ENCODE results near the gene ECD.
A peak's percentile ranks its signal among the peaks of the same experiment; 100 is the strongest.

ECD gene

DNA sequence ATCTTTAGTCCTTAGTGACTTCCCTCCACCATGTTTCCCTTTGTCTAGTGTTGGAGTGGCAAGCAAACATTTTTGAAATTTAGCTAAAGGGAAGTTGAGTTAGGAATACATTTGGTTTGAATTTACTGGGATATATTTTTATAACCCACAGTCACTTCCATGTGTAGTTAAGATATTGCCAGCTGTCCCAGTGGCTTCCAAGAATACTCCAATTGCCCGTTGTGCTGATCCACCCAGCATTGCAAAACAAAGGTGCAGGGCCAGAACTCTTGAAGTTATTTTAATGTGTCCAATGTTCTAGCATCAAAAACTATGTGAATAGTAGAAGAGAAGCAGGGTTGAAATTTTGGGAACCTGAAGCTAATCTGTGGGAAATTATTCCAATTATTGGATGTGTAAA is 68.7 kb downstream of the ECD start:
- Histone ChIP-seq H3K9ac (ENCODE audit: low read depth, low read length) (no peak overlapping the region), H3K4me1 (ENCODE audit: insufficient read depth, low read length) (peaks cover 8% of the 10 kb centered on the region; the same call in 1 of the 2 replicates), H3K9me3 (ENCODE audit: control insufficient read depth, insufficient read depth, low read length) (no peaks in the 10 kb centered on the region), H3K36me3 (ENCODE audit: insufficient read depth, low read length) (no peaks in the 10 kb centered on the region)

DNA sequence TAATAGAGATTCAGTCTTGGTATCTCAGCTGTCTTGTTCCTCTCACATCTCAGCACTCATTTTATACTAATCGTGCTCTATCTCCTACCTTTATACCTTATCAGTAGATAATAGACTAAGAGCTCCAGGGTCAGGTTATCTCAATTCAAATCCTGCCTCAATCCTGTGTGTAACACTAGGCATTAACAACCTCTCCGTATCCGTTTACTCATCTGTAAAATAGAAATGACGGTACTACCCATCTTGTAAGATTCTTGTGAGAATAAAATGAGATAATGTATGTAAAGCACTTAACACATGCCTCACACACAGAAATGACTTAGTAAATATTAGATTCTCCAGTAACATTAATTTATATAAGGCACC is 70.5 kb downstream of the ECD start:
- no peaks in the 10 kb centered on the region for H3K9me3 ChIP-seq (ENCODE audit: control insufficient read depth, insufficient read depth, low read length)
- peak overlapping the region; percentile 100 for H3K9ac ChIP-seq (ENCODE audit: low read depth, low read length)
- H3K4me1 ChIP-seq (ENCODE audit: insufficient read depth, low read length), result peaks cover 9% of the 10 kb centered on the region; the same call in 1 of the 2 replicates
- no peaks in the 10 kb centered on the region for H3K36me3 ChIP-seq (ENCODE audit: insufficient read depth, low read length)

DNA sequence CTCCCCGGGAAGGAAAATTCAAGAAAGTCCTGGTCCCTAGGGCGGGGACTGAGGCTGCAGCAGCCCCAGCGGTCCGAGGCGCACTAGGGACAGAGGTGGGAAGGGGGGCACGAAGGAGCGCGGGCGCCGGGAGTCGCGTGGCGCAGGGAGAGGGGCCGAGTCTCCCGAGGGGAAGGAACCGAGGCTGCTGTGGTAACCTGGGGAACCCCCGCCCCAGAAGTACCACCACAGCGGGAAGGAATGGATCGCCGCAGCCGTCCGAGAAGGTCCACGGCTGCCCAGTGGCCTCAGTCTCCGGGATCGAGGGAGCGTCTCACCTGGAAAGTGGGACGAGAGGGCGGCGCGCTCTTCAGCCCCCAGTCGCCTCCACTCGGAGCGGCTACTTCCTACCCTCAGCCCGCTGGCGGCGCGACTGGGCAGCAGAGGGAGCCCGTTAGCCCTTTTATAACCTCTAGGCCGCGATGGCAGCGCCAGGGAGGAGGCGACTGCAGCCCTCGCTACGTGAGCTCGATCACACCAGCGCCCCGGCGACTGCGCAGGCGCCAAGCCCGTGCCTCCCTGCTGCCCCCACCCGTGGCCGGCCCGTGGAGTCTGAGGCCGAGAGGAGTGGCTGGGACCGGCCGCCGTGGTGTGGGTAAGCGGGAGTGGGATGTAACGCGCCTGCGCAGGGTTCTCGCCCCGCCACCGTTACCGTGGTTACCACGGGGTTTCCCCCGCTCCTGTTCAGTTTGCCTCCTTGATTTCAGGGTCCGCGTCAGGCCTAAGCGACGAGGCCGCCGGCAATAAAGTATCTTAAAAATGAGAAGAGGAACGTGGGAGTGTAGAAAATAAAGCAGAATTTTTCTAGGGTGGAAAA is 71.1 kb downstream of the ECD start, which contains the start of gene P4HA1:
TSS of gene P4HA1 (minus strand) at position 418 of the 856 bp plus-strand sequence. CDS start 21,983 bp downstream, outside the sequence.
- Histone ChIP-seq H3K36me3 (ENCODE audit: insufficient read depth, low read length) (no peaks in the 10 kb centered on the region), H3K9ac (ENCODE audit: low read depth, low read length) (peak within 1 kb of the TSS; percentile 100), H3K4me1 (ENCODE audit: insufficient read depth, low read length) (peaks cover 9% of the 10 kb centered on the region; the same call in 1 of the 2 replicates), H3K9me3 (ENCODE audit: control insufficient read depth, insufficient read depth, low read length) (no peaks in the 10 kb centered on the region)

DNA sequence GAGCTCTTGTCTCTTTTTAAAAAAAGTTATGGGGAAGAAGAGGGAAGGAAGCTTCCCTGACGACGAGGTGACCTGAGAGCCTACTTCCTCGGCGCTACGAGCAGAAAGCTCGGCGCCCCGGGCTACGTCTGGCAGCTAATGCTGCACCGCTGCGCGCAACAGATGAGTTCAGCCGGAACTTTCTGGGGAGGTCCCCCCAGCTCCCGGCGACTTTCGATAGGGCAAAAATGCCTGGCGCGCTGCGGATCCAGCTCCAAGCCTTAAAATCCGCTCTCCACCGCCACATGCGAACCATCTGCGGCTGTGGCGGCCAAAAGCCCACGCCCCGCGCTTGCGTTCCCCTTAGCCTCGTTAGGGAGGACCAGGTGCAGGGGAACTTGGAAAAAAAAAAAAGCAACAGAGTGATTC is 71.8 kb downstream of the ECD start:
- Histone ChIP-seq H3K4me1 (ENCODE audit: insufficient read depth, low read length) (peaks cover 9% of the 10 kb centered on the region; the same call in 1 of the 2 replicates), H3K36me3 (ENCODE audit: insufficient read depth, low read length) (no peaks in the 10 kb centered on the region), H3K9ac (ENCODE audit: low read depth, low read length) (peak overlapping the region; percentile 100), H3K9me3 (ENCODE audit: control insufficient read depth, insufficient read depth, low read length) (no peaks in the 10 kb centered on the region)

DNA sequence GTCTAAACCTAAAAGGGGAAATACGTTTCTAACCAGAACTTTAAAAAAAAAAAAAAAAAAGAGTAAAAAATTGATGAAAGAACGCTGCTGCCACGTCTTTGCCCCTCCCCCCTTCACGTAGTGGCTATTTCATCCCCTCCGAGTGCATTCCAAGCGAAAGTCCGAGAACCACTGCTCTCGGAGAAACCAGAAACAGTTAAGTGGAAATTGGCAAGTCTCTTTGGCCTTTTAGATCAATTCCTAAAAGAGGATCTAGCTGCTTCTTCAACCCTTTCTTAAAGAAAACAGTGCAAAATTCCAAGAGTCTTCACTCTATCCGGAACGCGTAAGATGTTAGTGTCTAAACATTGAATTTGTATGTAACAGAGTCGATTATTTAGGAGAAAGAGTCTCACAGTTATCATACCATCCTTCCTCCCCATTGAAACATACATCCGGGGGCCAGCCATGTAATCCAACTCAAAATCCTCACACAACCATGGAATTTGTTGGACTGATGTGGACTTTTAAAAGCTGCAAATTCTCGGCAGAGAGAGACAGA is 72.3 kb downstream of the ECD start:
- Histone ChIP-seq H3K4me1 (ENCODE audit: insufficient read depth, low read length) (peaks cover 9% of the 10 kb centered on the region; the same call in 1 of the 2 replicates), H3K9me3 (ENCODE audit: control insufficient read depth, insufficient read depth, low read length) (no peaks in the 10 kb centered on the region), H3K9ac (ENCODE audit: low read depth, low read length) (peak overlapping the region; percentile 100), H3K36me3 (ENCODE audit: insufficient read depth, low read length) (no peaks in the 10 kb centered on the region)

DNA sequence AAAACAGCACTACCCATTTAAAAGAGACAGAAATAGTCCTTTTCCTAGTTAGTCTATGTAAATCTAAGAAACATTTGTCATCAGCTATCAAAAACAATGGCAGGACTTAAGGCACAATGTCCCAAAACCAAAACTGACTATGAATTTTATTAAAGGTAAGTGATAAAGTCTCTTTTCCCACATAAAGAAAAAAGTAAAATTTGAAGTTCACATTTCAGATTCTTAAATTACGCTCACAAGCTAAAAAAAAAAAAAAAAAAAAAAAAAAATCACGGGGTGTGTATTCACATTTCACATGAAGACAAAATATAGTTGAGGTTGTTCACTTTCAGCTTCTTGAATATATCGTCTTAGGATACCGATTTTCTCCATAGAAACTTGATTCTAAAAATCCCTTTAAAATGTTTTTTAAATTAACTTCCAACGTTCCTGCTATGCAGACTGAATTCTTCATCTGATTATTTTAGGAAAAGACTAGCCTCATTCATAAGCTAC is 72.8 kb downstream of the ECD start:
- Histone ChIP-seq H3K36me3 (ENCODE audit: insufficient read depth, low read length) (no peaks in the 10 kb centered on the region), H3K9me3 (ENCODE audit: control insufficient read depth, insufficient read depth, low read length) (no peaks in the 10 kb centered on the region), H3K9ac (ENCODE audit: low read depth, low read length) (peak overlapping the region; percentile 100), H3K4me1 (ENCODE audit: insufficient read depth, low read length) (peaks cover 9% of the 10 kb centered on the region; the same call in 1 of the 2 replicates)

DNA sequence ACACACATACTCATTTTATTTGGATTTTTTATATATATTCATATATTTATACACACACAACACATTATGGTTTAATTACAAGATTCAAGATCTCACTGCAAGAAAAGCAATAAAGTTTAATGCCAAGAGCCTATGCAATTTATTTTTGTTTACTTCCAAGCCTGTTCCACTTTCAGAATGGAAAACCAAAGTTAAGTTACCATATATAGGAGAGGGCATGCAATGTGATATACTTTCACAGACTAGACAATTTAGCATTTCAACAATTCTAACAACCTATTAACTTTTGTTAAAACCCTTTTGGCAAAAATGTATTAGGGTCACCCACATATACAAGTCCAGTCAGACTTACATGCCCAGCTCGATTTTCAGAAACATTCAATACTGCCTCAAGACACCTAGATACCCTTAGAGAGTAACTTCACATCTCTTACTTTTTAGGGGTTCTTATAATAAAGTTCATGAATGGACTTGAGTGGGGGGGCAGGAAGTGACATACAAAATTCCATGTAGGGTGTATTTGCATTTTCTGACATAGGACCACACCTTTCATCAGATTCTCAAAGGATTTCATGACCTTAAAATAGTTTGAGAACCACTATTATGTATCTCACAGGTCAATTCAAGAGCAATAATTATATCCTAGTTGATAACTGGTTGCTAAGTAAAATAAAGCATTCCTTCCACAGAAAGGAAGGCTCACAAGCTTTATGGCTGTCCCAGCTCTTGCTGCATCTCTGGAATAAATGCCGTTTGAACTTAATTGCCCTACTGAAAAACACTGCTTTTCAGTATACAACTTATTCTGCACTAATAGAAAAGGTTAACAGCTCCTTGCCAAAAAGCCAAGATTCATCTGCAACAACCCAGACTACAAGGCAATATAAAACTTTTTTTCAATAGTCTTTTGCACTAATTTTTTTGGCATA is 73.6 kb downstream of the ECD start:
- peaks cover 9% of the 10 kb centered on the region; the same call in 1 of the 2 replicates for H3K4me1 ChIP-seq (ENCODE audit: insufficient read depth, low read length)
- H3K36me3 ChIP-seq (ENCODE audit: insufficient read depth, low read length), result no peaks in the 10 kb centered on the region
- H3K9ac ChIP-seq (ENCODE audit: low read depth, low read length), result 0 out of 2 replicates have a peak overlapping the region, but pooled peaks have one; percentile 13
- H3K9me3 ChIP-seq (ENCODE audit: control insufficient read depth, insufficient read depth, low read length), result no peaks in the 10 kb centered on the region

DNA sequence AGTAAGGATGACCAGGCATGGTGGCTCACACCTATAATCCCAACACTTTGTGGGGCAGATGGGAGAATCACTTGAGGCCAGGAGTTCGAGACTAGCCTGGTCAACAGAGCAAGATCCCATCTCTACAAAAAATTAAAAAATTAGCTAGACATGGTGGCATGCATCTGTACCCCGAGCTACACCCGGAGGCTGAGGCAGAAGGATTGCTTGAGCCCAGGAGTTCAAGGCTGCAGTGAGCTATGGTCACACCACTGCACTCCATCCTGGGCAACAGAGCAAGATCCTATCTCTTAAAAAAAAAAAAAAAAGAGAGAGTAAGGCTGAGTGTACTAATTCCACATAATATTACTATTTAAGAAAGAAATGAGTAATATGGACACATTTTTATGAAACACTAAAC is 75.0 kb downstream of the ECD start:
- no peak overlapping the region for H3K9ac ChIP-seq (ENCODE audit: low read depth, low read length)
- H3K4me1 ChIP-seq (ENCODE audit: insufficient read depth, low read length), result peaks cover 9% of the 10 kb centered on the region; the same call in 1 of the 2 replicates
- no peaks in the 10 kb centered on the region for H3K36me3 ChIP-seq (ENCODE audit: insufficient read depth, low read length)
- no peaks in the 10 kb centered on the region for H3K9me3 ChIP-seq (ENCODE audit: control insufficient read depth, insufficient read depth, low read length)

DNA sequence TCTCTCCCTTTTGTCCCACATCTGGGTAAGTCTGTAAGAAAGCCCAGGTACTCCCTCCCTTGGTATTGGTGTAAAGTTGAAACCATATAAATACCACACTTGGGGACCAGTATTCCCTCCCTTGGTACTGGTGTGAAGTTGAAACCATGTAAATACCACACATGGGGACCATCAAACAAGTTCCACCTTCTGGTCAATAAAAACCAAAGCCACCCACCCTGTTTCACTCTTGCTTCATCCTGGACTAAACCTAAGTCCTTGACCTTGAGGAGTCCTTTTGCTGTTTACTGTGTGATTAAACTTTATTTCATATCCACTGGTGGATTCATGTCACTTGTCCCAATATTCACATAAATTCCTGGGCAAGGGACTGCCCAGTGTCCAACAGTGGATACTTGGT is 79.5 kb downstream of the ECD start:
- no peak overlapping the region for H3K9ac ChIP-seq (ENCODE audit: low read depth, low read length)
- no peaks in the 10 kb centered on the region for H3K9me3 ChIP-seq (ENCODE audit: control insufficient read depth, insufficient read depth, low read length)
- no peaks in the 10 kb centered on the region for H3K36me3 ChIP-seq (ENCODE audit: insufficient read depth, low read length)
- no peaks in the 10 kb centered on the region for H3K4me1 ChIP-seq (ENCODE audit: insufficient read depth, low read length)

DNA sequence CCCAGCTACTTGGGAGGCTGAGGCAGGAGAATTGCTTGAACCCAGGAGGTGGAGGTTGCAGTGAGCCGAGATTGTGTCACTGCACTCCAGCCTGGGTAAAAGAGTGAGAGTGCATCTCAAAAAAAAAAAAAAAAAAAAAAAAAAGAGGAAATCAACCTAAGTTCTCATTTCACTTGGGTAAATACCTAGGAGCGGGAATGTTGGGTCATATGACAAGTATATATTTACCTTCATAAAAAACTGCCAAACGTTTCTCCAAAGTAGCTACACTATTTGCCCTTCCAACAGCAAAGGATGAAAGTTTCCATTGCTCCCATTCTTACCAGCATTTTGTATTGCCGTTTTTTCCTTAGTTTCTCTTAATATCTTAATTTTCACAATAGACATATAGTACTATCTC is 81.0 kb downstream of the ECD start:
- H3K4me1 ChIP-seq (ENCODE audit: insufficient read depth, low read length), result no peaks in the 10 kb centered on the region
- no peaks in the 10 kb centered on the region for H3K36me3 ChIP-seq (ENCODE audit: insufficient read depth, low read length)
- H3K9ac ChIP-seq (ENCODE audit: low read depth, low read length), result no peak overlapping the region
- no peaks in the 10 kb centered on the region for H3K9me3 ChIP-seq (ENCODE audit: control insufficient read depth, insufficient read depth, low read length)

DNA sequence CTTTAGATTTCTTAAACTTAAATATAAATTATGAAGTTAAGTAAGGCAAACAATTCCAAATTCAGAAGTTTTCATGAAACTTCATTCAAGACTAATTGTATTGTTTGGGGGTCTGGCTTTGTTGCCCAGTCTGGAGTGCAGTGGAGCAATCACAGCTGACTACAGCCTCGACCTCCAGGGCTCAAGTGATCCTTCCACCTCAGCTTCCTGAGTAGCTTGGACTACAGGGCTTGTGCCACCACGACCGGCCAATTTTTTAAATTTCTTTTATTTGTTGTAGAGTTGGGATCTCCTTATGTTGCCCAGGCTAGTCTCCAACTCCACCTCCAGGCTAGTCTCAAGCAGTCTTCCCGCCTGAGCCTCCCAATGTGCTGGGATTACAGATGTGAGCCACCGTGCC is 83.6 kb downstream of the ECD start:
- H3K4me1 ChIP-seq (ENCODE audit: insufficient read depth, low read length), result no peaks in the 10 kb centered on the region

More for the DNA sequence above, 83.6 kb downstream of the ECD start:
- Histone ChIP-seq H3K9ac (ENCODE audit: low read depth, low read length) (no peak overlapping the region), H3K36me3 (ENCODE audit: insufficient read depth, low read length) (no peaks in the 10 kb centered on the region), H3K9me3 (ENCODE audit: control insufficient read depth, insufficient read depth, low read length) (no peaks in the 10 kb centered on the region)

Data from ES-I3 (cell line).